GM21717 (cell line): ENCODE results near the gene APIP.
"Not testable (repeated sequence)": the region's sequence is repeated elsewhere in the genome, so short reads cannot be mapped to it uniquely, and the experiment has no call there.

Experiments
- ATAC-seq: cut with Tn5 transposase; IDR thresholded peaks from one replicate; pipeline ENCODE4 v1.9.1; 2021; ENCODE audit warnings: mild to moderate bottlenecking, moderate library complexity; ENCODE audit not compliant: unreplicated experiment

APIP gene

GRCh38 chr11:34926101-34926830 is 10.1 kb upstream of the APIP start:
- ATAC-seq = no peak

GRCh38 chr11:34924714-34925113 is 8.5 kb upstream of the APIP start:
- no peak for ATAC-seq

- ATAC-seq = no peak
Measured at GRCh38 chr11:34921156-34921555, 5.0 kb upstream of the APIP start.

- ATAC-seq = no peak
Measured at GRCh38 chr11:34916843-34917770, 928 bp upstream of the APIP start.

- ATAC-seq = peak; percentile 3
Measured at GRCh38 chr11:34915136-34916014, 804 bp downstream of the APIP start.

- not testable (repeated sequence) for ATAC-seq
Measured at GRCh38 chr11:34913556-34913955, 2.6 kb downstream of the APIP start.

- no peak for ATAC-seq
Measured at GRCh38 chr11:34911676-34912075, 4.5 kb downstream of the APIP start.

GRCh38 chr11:34910817-34911216 is 5.4 kb downstream of the APIP start:
- ATAC-seq = no peak

DNA sequence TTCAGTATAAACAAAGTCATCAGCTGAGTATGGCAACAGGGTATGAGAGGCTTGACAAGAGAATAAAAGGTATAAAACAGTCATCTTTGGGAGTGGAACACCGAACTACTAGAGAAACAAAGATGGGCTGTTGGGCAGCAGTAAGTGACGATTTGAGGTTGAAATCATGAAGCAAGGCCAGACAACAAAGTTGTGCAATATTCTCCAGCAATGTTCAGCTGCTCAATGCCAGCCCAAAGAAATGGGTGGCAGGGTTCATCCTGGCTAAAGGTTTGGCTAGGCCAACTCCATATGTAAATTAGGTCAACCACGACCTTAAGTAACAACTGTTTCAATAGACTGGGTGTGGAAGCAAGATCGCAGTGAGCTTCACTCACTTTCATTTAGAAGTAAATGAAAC is 6.2 kb downstream of the APIP start:
- ATAC-seq = no peak

DNA sequence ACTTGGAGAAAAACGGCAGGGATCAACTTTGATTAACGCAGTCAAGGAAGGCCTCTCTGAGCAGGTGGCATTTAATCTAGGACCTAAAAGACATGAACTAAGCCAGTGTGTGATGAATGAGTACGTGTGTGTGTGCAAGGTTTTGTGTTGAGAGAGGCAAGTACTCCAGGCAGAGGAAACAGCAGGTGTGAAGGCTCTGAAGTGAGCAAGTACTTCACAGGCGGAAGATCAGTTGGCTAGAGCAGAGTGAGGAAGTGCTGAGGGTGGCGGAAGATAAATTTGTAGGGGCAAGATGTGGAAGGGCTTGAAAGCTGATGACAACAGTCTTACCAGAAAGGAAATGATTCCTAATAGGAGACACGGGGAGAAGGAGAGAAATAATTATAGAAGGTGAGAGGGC is 6.8 kb downstream of the APIP start:
- ATAC-seq = no peak

DNA sequence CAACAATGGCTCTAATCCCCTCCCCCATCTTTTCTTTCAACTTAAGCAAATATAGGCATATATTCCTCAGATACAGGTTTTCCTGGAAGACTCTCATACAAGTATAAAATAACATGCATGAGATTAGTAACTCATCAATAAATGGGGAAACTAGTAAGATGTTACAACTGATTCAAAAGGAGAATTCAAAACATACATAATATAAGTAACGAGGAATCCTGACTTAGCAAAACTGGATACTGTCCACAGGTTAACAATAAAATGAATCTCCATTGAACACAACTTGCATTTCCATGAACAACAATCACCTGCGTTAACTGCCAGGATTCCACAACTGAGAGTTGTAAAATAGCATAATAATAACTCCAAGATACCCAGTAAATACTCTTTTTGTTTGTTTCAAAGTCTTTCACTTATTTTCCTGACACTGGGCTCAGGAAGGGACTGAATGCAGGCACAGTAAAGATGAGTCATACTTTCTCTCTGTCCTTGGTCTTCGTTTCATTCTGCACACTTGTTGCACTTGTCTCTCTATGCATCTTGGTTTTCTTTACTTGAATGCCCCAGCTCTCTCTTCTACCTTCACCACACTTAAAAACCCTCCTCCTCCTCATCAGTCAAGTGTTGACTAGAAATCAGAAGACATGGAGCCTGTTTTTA is 8.1 kb downstream of the APIP start:
- no peak for ATAC-seq

DNA sequence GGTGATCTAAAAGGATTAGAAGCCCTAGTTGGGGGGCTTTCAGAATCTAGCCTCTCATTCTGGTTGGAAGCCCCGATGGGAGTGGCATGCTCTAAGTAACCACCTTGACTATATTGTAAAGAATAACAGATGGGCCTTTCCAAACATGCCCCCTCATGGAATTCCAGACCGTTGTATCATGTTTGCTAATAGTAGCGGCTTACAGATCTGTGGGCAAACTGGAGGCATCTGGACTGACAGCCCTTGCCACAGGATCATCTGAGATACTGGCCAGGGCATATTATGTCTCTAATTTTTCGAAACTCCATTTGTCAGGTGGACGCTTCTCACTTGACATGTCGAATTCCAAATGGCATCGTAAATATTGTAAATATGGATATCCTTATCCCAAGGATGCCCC is 10.5 kb downstream of the APIP start:
- ATAC-seq = no peak

DNA sequence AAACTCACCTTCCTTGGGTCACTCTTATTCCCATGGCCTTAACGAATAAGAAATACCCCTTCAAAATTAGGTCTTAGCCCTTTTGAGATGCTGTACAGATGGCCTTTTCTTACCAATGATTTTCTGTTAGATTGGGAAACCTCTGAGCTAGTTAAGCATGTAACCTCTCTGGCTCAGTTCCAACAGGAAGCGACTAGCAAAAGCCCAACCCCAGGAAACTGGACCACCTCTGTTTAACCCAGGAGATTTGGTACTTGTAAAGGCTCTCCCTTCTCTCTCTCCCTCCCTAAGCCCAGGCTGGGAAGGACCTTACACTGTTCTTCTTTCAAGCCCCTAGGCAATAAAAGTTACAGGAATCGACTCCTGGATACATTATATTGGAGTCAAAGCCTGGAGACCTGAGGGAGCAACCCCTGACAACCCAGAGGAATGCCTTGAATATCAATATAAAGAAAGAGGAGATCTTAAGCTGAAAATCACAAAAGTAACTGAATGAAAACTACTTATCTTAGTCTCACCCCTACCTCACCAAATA is 11.7 kb downstream of the APIP start:
- ATAC-seq = no peak

DNA sequence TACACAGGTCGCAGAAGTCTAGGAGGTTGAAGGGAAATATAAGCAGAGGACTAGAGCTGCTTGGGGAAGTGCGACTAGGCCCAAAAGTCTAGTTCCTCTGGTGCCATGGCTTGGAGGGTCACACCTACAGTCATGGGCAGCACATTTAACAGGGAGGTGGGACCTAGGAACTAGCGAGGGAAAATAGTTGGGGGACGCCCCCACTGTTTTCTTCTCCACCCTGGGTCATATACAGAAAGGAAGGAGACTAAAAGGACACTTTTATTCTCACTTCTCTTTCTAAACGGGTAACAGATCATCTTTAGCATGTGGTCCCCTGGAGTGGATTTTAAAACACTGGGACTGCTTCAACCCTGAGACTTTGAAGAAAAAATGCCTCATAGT is 16.6 kb downstream of the APIP start:
- ATAC-seq = no peak

GRCh38 chr11:34898474-34898873 is 17.7 kb downstream of the APIP start:
- ATAC-seq = no peak

DNA sequence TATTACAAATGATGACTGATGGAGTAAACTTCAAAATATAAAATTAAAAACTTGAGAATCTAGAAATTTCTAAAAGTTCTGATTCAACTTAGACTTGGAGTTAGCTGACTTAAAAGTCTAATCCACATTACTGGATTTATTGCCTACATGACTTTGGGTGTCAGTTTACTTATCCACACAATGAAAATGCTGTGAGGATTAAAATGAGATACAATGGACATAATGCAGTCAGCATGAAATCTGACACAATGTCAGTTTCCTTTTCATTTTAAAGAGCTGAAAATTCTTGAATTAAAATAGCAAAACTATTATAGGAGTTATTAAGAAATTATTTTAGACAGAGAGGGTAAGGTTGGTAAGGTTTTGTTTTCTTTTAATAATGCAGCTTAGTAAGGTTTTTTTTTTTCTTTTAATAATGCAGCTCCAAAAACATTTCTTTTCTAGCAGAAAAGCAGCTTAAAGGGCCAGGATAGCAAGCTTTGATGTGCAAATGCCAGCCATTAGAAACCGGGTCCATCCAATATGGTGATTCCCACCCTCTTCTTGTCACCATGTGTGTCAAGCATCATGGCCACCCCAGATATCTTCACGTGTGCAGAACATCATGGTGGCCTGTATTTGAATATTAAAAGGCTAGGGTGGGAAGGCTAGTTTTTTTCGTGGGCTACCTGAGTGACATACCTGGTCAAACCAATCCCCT is 18.9 kb downstream of the APIP start:
- no peak for ATAC-seq

DNA sequence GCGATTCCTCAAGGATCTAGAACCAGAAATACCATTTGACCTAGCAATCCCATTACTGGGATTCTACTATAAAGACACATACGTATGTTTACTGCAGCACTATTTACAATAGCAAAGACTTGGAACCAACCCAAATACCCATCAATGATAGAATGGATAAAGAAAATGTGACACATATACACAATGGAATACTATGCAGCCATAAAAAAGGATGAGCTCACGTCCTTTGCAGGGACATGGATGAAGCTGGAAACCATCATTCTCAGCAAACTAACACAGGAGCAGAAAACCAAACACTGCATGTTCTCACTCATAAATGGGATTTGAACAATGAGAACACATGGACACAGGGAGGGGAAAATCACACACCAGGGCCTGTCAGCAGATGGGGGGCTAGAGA is 20.0 kb downstream of the APIP start:
- not testable (repeated sequence) for ATAC-seq

GRCh38 chr11:34893416-34893815 is 22.8 kb downstream of the APIP start:
- no peak for ATAC-seq

- no peak for ATAC-seq
Measured at GRCh38 chr11:34891611-34892010, 24.6 kb downstream of the APIP start.

GRCh38 chr11:34890812-34891211 is 25.4 kb downstream of the APIP start:
- no peak for ATAC-seq
